Sciatic nerve (tissue), 2 donors: Measurements from ENCODE around the gene POLN. TPM values are rescaled to one million over a fixed set of nuclear protein-coding genes. Genes with fewer than 3 reads are reported as not detected.
"Not testable (repeated sequence)": the region's sequence is repeated elsewhere in the genome, so short reads cannot be mapped to it uniquely, and the experiment has no call there.

Experiments used
- ATAC-seq: fragments of 200-7000 bp; cut with Tn5 transposase; one replicate; pipeline ENCODE4 v1.9.1; 2020; ENCODE audit warnings: mild to moderate bottlenecking, moderate library complexity
- DNase-seq: peaks from one replicate; pipeline ENCODE4 v3.0.0-alpha.2; 2020; ENCODE audit warnings: low spot score
- intact Hi-C: fragments of 100-400 bp; cut with DNase I; formaldehyde crosslinking; loops from one replicate; pipeline ENCODE4 v1.14.2; 2022
- total RNA-seq: library from RNA; stranded (reverse); fragmentation: NEBNext Ultra II Directional; extraction: Animal tissue kit (Norgen Biotek cat#: 25700); gene quantifications from one replicate; pipeline ENCODE4 v1.2.1, GENCODE V29; 2021
- donor health status: DM: no; HTN: no; CAD: no.
- donor health status: DM: no; HTN: no; CAD: no.

Gene POLN
- total RNA-seq, 1 donor from 2014 or later: 7.7 TPM

DNA sequence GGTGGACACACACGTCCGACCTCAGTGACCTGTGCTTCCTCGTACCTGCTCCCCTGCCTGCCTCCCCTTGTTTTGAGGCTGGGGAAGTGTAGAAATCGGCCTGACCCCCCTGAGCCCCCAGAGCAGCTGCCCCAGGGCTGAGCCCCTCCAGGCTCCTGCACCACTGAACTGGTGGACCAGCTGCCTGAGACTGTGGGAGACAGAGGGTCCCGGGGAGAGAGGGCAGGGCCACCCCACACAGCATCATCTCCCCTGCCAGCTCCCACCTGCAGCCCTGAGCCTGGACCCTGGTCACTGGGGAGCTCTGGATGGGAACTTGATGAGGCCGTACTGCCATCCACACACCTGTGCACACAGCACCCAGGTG, 197.8 kb downstream of the POLN start:
- ATAC-seq: no peak

DNA sequence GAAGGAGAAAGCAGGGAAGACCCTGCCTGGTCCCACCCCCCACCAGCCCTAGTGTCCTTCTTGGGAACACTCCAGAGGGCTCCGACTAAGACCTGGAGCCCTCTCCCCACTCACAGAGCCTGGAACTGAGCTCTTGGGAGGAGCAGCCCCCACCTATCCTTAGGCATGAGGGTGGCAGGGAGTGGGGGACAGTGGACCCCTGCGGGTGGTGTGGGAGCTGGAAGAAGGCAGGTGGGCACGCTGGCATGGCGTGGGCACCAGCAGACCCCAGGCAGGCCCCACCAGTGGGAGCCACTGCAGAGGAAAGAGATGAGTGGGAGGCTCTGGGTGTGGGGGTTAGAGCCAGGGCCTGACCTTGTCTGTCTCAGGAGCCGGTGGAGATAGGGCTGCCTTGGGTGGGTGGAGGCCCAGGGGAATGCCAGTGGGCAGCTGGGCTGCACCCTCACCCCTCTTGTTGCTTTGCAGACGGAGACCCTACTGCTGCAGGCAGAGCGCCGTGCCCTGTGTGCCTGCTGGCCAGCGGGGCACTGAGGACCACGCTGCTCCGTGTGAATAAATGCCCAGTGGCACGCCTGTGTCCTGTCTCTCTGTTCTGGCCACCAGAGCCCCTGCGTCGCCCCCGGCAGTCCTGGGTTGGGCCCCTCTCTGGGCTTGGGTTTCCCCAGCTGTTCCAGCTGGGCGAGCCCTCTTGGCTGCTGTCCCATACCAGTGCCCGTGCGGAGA, 198.4 kb downstream of the POLN start:
- no peak for ATAC-seq
- intact Hi-C loops: no loop called here
- DNase-seq: no peak

More for the DNA sequence above, 197.8 kb downstream of the POLN start:
- intact Hi-C loops: no loop called here
- no peak for DNase-seq

- intact Hi-C loops: no loop called here
- ATAC-seq: no peak
- DNase-seq: no peak
These were observed 198.9 kb downstream of the POLN start for GRCh38 chr4:2042947-2043395.

- DNase-seq (peak; percentile 61), ATAC-seq (no peak)
- intact Hi-C loops: no loop called here
These were observed 199.5 kb downstream of the POLN start for GRCh38 chr4:2042204-2042946.

DNA sequence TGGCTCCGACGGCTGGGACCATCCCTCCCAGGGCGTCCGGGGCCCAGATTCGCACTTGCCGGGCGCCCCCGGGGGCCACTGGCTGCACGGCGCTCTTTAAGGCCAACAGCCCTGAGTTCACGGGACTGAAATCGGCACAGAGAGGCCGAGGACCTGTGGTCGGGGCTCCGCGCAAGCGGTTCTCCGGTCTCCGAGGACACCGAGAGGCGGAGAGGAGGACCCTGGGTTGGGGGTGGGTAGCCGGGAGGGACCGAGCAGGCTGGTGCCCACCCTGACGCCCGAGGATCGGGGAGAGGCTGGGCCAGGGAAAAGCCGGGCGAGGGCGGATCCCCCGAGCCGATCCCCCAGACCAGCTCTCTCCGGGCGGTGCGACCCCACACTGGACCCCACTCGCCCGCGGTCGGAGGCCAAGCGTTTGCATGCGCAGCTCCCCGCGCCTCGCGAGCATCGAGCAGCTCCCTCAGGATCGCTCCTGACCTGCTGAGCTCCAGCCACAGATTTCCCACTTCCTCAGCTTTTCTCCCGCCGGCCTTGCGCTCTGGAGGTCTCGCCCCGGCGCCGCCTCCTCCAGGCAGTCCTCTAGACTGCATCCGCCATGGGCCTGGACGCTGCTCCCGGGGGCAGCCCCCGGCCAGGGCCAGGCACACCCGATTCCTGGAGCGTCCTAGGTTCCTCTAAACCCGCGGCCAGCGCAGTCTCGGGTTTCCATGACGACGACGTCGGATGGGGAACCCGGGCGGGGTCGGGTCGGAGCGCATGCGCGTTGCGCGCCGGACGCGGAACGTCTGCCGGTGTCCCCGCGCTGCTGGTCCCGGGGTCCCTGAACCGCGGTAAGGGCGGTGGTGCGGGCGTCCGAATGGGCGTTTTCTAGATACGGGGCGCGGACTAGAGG, 200.4 kb downstream of the POLN start:
- peak; percentile 89 for DNase-seq
- intact Hi-C loops: no loop called here
- ATAC-seq: peak; percentile 82

DNA sequence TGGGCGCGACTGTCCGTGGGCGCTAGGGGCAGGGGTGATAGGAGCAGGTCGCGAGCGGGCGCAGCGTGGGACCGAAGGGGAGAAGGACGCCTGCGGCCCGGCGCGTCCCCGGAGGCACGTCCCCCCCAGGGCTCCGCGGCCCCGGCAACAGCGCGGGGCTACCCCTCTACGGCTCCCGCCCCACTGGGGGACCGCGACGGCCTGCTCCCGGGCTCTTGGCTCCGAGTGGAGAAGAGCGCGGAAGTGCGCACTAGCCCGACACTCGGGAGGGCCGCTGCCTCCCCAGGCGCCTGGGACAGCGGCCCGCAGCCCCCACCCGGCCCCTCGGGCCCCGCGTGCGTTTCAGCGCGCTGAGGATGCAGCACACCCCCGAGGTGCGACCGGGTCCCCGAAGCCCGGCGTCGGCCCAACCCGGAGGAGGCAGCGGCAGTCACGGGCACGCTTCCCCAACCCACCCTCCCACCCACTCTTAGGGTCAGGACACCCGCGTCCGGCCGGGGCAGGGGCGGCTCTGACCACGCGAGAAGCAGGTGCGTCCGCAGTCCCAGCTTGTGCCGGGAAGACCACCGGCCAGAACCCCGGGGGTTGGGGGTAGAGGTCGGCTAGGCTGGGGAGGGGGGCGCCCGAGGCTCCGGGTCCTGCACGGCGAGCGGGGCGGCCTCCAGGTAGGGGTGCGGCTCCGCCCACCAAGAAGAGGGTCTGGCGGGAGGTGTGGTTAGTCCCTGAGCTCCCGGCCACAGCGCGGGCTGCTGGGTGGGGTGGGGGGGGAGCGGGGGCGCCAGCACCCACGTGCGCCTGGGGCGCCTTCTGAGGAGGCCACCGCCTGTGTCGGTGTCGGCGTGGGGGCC, 201.3 kb downstream of the POLN start:
- intact Hi-C loops: no loop called here
- ATAC-seq (no peak), DNase-seq (no peak)

GRCh38 chr4:2036866-2037265, 205.1 kb downstream of the POLN start:
- intact Hi-C loops: no loop called here
- ATAC-seq: no peak
- DNase-seq: no peak

DNA sequence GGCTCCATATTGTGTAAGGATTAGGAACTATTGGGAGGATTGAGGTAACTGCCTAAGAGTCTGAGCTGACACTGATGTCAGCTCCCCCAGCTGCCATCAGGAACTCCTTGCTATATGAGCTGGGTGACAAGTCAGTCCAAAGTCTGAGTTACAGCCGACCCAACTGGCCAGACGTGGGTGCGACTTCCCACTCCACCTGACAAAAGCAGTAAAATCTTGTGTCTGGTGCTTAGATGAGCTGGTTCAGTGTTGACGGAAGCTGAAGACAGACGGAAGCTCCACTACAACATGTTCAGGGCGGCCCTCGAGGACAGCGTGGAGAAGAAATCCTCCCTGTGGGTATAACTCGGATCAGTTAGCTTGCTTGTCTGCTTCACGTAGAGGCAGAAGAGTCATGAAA, 205.6 kb downstream of the POLN start:
- ATAC-seq: no peak
- DNase-seq: no peak
- intact Hi-C loops: no loop called here

GRCh38 chr4:2031161-2031560, 210.8 kb downstream of the POLN start:
- DNase-seq, ATAC-seq, intact Hi-C loops: not testable (repeated sequence)

GRCh38 chr4:2027120-2027519, 214.8 kb downstream of the POLN start:
- intact Hi-C loops, DNase-seq, ATAC-seq: not testable (repeated sequence)

- DNase-seq (no peak), ATAC-seq (no peak)
- intact Hi-C loops: no loop called here
These were observed 216.1 kb downstream of the POLN start for GRCh38 chr4:2025817-2026216.

DNA sequence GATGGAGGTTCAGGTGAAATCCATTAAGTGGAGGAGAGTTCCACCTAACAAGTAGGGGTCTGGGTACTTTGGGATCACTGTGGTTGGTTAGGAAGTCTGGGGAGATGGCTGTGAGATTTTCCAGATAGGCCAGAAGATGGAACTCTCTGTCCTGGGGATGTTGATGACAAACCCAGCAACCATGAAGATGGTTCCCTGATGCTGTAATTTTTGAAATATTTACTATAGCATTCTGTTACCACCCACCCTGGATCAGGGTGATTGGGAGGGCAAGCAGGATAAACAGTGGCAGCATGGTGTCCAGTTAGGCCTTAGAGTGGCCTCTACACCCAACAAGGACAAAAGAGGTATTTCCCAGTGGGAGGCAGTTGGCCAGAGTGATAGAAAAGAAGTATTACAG, 217.2 kb downstream of the POLN start:
- no peak for DNase-seq
- intact Hi-C loops: no loop called here
- no peak for ATAC-seq

Other genes starting within 250 kb of the POLN start
- 27.2 TPM for gene NELFA, start 233.1 kb downstream of the POLN start, total RNA-seq
- gene NAT8L, start 182.8 kb downstream of the POLN start, total RNA-seq: 8.1 TPM
- 15.4 TPM for gene HAUS3, start within 50 bp of the POLN start, total RNA-seq
- gene MXD4, start 20.0 kb upstream of the POLN start, total RNA-seq: 84.7 TPM
- gene ZFYVE28, start 176.5 kb upstream of the POLN start, total RNA-seq: 23.2 TPM
- gene CFAP99, start 176.8 kb upstream of the POLN start, total RNA-seq: not detected
- gene RNF4, start 227.0 kb upstream of the POLN start, total RNA-seq: 44.5 TPM